HepG2 (cell line): Measurements from ENCODE around the gene PPM1G.
"Not testable (repeated sequence)": the region's sequence is repeated elsewhere in the genome, so short reads cannot be mapped to it uniquely, and the experiment has no call there.

Experiments used
- E2F1 ChIP-seq: sonication (generic); formaldehyde crosslinking; IDR thresholded peaks from 2 replicates; pipeline ENCODE4 v1.5.0; 2020; ENCODE audit warnings: missing genetic modification reagents
- ETS1 ChIP-seq: sonication (generic); formaldehyde crosslinking; IDR thresholded peaks from 2 replicates; pipeline ENCODE4 v1.4.0; 2020; ENCODE audit warnings: missing genetic modification reagents
- HNF4A ChIP-seq: sonication (generic); formaldehyde crosslinking; IDR thresholded peaks from 2 replicates; pipeline ENCODE4 v1.4.0; 2020; ENCODE audit warnings: missing genetic modification reagents
- PHB2 ChIP-seq: fragments of 450-650 bp; IDR thresholded peaks from 2 replicates; pipeline ENCODE4 v1.6.1; 2018; ENCODE audit not compliant: partially characterized antibody
- ZBTB25 ChIP-seq: IDR thresholded peaks from 2 replicates; pipeline ENCODE4 v1.6.1; 2018; ENCODE audit warnings: missing genetic modification reagents
- ZNF143 ChIP-seq: sonication (generic); formaldehyde crosslinking; IDR thresholded peaks from 2 replicates; pipeline ENCODE4 v1.4.0; 2020; ENCODE audit warnings: missing genetic modification reagents
- ZNF646 ChIP-seq: sonication (generic); formaldehyde crosslinking; IDR thresholded peaks from 2 replicates; pipeline ENCODE4 v1.9.0; 2021; ENCODE audit warnings: mild to moderate bottlenecking, missing genetic modification reagents

GRCh38 chr2:27425039-27425438, 15.6 kb upstream of the PPM1G start:
- TF ChIP-seq PHB2; ZNF646 (CRISPR knock-in tag); HNF4A (CRISPR knock-in tag); E2F1 (CRISPR knock-in tag); ETS1; ZNF143 (CRISPR knock-in tag); ZBTB25 (CRISPR knock-in tag): not testable (repeated sequence)
